RWPE1 (cell line): Measurements from ENCODE around the gene CTTNBP2NL.

Experiments
- CTCF ChIA-PET: fragments of 350-600 bp; sonication (Branson Sonifier 250); formaldehyde crosslinking; extraction: SDS; loops from one replicate; lab custom pipeline; 2021; lab: Yijun Ruan, JAX
- POLR2A ChIA-PET: fragments of 400-600 bp; formaldehyde crosslinking; extraction: SDS; loops from one replicate; lab custom pipeline; 2020; ENCODE audit warnings: antibody characterized with exemption; ENCODE audit not compliant: low non-redundant PET; lab: Yijun Ruan, JAX
- DNase-seq: peaks from one replicate; pipeline ENCODE4 v3.0.0; 2012; ENCODE audit warnings: low spot score
- H3K27ac ChIP-seq: fragments of 450-650 bp; 2 replicates; pipeline ENCODE4 v1.5.1; 2017
- TF ChIP-seq, protein P1 (sequence below): fragments of 450-650 bp; conservative IDR thresholded peaks from 2 replicates; pipeline ENCODE4 v1.5.1; 2017; ENCODE audit warnings: low read depth, mild to moderate bottlenecking

Gene CTTNBP2NL

DNA sequence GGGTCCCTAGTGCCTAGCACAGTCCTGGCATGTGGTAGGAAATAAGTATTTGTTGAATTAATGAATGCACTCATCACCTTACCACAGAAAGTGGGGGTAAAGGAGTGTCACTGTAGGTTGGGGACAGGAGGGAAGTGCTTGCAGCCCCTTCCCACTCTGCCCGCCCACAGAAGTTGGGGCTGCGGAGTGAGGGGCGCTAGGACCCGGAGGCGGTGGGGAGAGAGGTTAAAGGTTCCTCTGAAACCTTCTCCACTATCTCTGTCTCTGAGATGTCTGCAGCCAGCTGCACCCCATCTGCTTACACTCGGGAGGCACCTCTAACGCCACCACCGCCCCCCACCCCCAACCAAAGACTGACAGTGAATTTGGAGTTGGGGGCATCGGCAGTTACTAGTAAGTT, 111.3 kb downstream of the CTTNBP2NL start:
- ChIA-PET POLR2A (no interaction called here), CTCF (interaction anchor here (0.6 kb wide), 1 partner anchor 106 kb away, joined by 3 read pairs; no protein-coding TSS in a partner anchor)
- no peak overlapping the region for H3K27ac ChIP-seq
- DNase-seq: no peak
- TF ChIP-seq, protein P1, sequence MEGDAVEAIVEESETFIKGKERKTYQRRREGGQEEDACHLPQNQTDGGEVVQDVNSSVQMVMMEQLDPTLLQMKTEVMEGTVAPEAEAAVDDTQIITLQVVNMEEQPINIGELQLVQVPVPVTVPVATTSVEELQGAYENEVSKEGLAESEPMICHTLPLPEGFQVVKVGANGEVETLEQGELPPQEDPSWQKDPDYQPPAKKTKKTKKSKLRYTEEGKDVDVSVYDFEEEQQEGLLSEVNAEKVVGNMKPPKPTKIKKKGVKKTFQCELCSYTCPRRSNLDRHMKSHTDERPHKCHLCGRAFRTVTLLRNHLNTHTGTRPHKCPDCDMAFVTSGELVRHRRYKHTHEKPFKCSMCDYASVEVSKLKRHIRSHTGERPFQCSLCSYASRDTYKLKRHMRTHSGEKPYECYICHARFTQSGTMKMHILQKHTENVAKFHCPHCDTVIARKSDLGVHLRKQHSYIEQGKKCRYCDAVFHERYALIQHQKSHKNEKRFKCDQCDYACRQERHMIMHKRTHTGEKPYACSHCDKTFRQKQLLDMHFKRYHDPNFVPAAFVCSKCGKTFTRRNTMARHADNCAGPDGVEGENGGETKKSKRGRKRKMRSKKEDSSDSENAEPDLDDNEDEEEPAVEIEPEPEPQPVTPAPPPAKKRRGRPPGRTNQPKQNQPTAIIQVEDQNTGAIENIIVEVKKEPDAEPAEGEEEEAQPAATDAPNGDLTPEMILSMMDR: no peak

- DNase-seq: no peak
- ChIA-PET POLR2A (no interaction called here), CTCF (interaction anchor here (0.6 kb wide), 1 partner anchor 107 kb away, joined by 3 read pairs; no protein-coding TSS in a partner anchor)
- TF ChIP-seq, protein P1: no peak
- H3K27ac ChIP-seq: no peak overlapping the region
These were observed 111.9 kb downstream of the CTTNBP2NL start for GRCh38 chr1:112507921-112508277.

DNA sequence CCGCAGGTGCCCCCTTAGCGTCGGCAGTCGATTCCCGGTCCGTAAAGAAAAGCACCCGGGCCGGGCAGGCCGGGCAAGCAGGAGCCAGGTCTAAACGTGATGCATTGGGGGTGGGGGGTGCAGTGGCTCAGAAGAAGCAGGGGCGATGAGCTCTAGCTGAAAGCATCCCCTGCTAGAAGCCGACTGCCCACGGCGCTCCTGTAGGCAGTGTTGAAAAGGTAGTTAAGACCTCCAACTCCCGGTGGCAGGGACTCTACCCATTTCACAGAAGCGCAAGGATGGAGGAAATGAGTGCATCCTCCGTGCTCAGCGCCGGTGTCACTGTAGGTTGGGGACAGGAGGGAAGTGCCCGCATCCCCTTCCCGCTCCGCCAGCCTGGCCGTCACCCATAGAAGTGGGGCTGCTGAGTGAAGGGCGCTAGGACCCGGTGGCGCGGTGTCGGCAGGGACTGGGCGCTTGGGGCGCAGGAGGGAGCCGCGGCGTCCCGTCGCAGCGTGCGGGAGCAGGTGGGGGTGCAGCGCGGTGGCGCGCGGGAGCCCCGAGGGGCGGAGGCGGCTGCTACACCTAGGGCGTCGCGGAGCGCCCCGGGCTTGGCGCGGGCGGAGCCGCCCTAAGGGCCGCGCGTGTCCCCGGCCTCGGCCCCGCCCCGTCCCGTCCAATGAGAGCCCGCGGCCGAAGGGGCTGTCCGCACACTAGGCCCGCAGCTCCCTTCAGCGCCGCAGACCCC, 112.4 kb downstream of the CTTNBP2NL start, which contains the start of gene WNT2B:
TSS of gene WNT2B (plus strand) at position 688 of the 727 bp plus-strand sequence. CDS start 298 bp downstream, outside the sequence.
- CTCF ChIA-PET: no interaction called here
- DNase-seq: peak; percentile 31
- no peak within 1 kb of the TSS for H3K27ac ChIP-seq
- POLR2A ChIA-PET: no interaction called here
- TF ChIP-seq, protein P1: no peak

- ChIA-PET POLR2A (no interaction called here), CTCF (no interaction called here)
- TF ChIP-seq, protein P1: no peak
- H3K27ac ChIP-seq: no peak overlapping the region
- no peak for DNase-seq
These were observed 113.1 kb downstream of the CTTNBP2NL start for GRCh38 chr1:112509005-112509659.

GRCh38 chr1:112509660-112510178, 113.7 kb downstream of the CTTNBP2NL start:
- ChIA-PET POLR2A (no interaction called here), CTCF (no interaction called here)
- TF ChIP-seq, protein P1: no peak
- no peak for DNase-seq
- no peak overlapping the region for H3K27ac ChIP-seq

DNA sequence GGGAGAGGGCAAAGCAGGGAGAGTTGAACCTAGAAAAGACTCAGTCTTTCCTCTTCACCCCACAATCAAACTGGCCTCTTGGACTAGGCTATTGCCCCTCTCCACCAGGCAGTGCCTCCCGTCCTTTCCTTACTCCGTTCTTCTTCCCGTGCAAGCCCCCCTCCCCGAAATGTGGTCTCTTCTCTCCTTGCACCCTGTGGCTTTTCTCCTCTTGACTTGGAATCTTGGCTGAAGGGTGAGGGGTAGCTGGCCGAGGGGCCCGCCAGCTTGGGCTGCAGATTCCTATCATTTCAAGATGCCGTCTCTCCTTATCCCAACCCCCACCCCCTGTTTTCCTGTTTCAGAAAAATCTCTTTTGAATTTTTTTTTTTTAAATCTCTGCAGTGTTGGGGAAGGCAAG, 114.3 kb downstream of the CTTNBP2NL start:
- TF ChIP-seq, protein P1: no peak
- CTCF ChIA-PET: interaction anchor here (0.7 to 1.0 kb wide), 2 partner anchors 8 to 22 kb away, joined by 3 to 6 read pairs; no protein-coding TSS in a partner anchor
- no peak for DNase-seq
- POLR2A ChIA-PET: no interaction called here
- no peak overlapping the region for H3K27ac ChIP-seq
